CD4-positive, alpha-beta T cell treated with Interleukin-4 for 4 hours (primary cell): ENCODE data around the gene MAP1LC3B.
A peak's percentile ranks its signal among the peaks of the same experiment; 100 is the strongest.
"Not testable (repeated sequence)": the region's sequence is repeated elsewhere in the genome, so short reads cannot be mapped to it uniquely, and the experiment has no call there.

ENCODE experiments used
- DNase-seq: peaks from one replicate; pipeline ENCODE4 v3.0.0-alpha.2; 2020

The MAP1LC3B gene

DNA sequence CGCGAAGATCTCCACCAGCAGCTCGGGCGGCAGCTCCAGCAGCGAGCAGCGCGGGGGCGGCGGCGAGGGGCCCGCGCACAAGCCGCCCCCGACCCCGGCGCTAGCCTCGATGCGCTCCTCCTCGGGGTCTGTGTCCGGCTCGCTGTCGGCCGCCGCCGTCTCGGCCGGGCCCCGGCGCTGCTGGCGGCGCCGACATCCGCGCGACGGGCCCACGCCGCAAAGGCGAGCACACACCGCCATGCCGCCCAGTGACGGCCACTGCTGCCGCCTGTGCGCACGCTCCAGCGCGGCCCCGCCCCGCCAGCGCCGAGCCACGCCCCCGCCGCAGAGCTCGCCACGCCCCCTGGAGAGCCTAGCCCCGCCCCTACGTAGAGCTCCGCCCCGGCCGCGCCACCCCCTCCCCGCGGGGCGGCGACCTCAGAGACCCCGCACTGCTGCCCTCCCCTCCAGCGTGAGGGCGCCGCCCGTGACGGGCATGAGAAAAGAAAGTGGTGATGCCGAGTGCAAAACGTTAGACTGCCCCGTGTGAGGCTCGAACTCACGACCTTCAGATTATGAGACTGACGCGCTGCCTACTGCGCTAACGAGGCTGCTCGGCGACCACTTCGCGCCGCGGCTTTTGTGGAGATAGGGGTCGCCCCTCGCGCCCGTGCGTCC lies 8.5 kb upstream of the MAP1LC3B start, which contains the start of gene FBXO31:
Gene FBXO31 (minus strand): TSS at position 272 of the 657 bp plus-strand sequence. CDS start 32 bp downstream, at position 240.
- peak; percentile 85 for DNase-seq

GRCh38 chr16:87384162-87384874 lies 7.8 kb upstream of the MAP1LC3B start:
- no peak for DNase-seq

- not testable (repeated sequence) for DNase-seq
Measured at GRCh38 chr16:87384875-87385167, 7.3 kb upstream of the MAP1LC3B start.

- DNase-seq: peak; percentile 97
Measured at GRCh38 chr16:87387942-87388817, 4.0 kb upstream of the MAP1LC3B start.

GRCh38 chr16:87388818-87389134 lies 3.4 kb upstream of the MAP1LC3B start:
- DNase-seq: no peak

DNA sequence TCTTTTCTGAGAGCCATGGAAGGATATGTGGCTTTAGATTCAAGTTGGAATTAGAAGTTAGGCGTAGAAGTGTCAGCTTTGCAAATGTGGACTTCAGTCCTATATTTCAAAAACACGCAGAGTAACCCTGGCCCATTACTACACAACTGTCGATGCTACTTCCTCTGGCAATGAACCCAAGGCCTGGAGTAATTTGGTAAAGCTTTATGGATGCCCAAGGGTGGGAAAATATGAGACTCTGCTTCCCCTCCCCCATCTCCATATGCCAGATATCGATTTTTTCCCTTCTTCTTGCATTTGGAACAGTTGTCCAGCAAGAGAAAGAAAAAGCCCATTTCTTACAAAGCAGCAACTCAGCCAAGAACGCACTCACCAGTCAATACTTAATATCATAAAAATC lies 2.9 kb upstream of the MAP1LC3B start:
- no peak for DNase-seq

DNA sequence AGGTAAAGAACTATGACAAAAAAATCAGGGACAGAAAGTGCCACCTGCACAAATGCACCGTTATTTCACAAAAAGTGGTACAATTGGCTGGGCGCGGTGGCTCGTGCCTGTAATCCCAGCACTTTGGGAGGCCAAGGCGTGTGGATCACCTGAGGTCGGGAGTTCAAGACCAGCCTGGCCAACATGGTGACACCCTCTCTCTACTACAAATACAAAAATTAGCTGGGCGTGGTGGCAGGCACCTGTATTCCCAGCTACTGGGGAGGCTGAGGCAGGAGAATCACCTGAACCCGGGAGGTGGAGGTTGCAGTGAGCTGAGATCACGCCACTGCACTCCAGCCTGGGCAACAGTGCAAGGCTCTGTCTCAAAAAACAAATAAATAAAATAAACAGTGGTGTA lies 2.2 kb upstream of the MAP1LC3B start:
- DNase-seq: not testable (repeated sequence)

GRCh38 chr16:87390641-87391323 lies 1.4 kb upstream of the MAP1LC3B start:
- DNase-seq: no peak

- no peak for DNase-seq
Measured at GRCh38 chr16:87391324-87391949, 699 bp upstream of the MAP1LC3B start.

DNA sequence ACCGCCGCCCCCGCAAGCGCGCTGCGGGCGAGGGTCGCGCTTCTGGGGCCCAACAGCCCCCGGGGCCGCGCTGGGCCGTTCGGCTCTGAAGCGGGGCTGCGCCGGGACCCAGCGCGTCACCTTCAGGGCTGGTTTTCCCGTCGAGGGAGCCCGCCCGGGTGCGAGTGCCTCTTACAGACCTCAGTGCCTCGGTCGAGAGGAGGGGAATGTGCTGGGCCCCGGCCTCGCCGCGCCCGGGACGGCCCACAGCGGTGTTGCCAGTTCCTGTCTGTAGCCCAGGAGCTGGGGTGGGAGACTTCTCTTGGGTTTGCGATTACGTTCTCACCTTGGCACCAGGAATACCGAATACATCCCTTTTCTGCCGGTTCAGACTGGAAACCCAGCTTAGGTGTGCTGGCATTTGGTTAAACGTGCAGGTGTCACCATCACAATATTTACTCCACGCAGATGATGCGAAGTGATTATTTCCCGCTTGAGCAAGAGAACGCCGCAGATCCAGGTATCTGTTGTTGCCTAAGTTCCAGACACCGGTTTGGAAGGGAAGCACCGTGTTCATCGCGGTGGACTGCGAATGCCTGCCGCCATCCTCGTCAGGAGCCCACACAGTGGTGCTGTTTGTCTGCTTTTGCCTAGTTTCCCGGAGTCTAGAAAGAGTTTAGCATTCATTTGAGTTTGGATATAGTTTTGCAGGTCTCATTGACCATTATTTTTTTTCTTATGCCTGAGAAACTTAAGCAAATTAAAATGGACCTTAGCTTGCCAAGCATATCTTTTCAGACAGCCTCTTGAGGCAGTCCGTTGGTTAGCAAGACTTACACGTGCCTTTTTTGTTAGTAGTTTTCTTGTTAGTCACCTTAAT lies 914 bp downstream of the MAP1LC3B start:
- no peak for DNase-seq

DNA sequence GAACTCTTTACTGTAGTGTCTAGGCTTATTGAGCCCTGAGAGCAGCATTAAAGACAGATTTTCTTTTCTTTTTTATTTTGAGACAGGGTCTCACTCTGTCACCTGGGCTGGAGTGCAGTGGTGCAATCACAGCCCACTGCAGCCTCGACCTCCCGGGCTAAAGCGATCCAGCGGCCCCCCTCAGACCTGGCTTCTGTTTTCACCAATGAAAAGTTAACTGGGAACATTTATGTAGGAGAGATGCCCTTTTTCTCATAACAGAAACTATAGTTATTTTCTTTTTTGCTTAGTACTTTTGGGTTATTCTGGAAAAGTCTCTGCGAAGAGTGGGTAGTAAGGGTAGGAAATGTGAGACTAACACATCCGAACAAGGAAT lies 1.5 kb downstream of the MAP1LC3B start:
- no peak for DNase-seq

GRCh38 chr16:87395181-87395842 lies 3.2 kb downstream of the MAP1LC3B start:
- DNase-seq: no peak

DNA sequence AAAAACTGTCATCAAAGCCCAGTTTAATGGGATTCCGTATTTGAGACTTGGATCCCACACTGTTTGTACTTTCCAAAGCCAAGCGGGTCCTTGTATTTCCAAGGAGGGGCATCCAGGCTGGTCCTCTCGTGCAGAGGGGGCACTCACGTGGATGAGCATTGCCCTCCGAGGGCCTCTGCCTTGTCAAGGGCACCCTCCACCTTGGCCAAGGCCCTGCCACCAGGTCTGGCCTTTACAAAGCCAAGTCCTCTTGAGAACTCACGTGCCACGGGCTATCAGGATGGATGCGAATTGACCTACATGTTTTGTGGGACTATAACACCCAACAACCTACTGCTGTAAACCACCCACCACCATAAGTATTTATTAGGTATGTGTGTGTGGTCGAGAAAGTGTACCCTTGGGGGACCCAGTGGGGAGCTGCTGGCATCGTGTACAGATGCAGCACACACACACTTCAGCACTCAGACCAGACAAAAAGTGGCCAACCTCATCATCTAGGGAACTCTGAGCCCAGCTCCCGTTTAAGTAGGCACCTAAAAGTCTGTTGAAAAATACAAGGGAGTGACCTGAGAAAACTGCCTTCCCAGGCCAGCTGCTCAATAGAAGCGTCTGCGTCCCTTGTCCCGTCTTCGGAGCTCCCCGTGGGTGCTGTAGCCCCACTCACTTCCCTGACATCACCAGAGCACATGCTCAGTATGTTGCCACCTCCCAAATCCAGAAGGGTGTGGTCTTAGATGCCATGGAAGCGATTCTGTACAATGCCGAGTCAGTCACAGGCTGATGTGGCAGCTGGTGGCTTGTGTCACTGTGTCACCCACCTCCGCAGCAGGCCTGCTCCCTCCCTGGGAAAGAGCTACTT lies 12.9 kb downstream of the MAP1LC3B start:
- DNase-seq: no peak

GRCh38 chr16:87406495-87407088 lies 14.5 kb downstream of the MAP1LC3B start:
- DNase-seq: no peak

- DNase-seq: peak; percentile 22
Measured at GRCh38 chr16:87407511-87408112, 15.5 kb downstream of the MAP1LC3B start.

GRCh38 chr16:87409153-87409552 lies 17.0 kb downstream of the MAP1LC3B start:
- no peak for DNase-seq

GRCh38 chr16:87409781-87410180 lies 17.6 kb downstream of the MAP1LC3B start:
- DNase-seq: no peak

- DNase-seq: no peak
Measured at GRCh38 chr16:87410530-87410929, 18.4 kb downstream of the MAP1LC3B start.

- DNase-seq: no peak
Measured at GRCh38 chr16:87410968-87411367, 18.8 kb downstream of the MAP1LC3B start.
